GM18502 (cell line): Measurements from ENCODE around the gene COX7A1.

Source experiments
- ATAC-seq: cut with Tn5 transposase; IDR thresholded peaks from one replicate; pipeline ENCODE4 v1.9.1; 2021; ENCODE audit warnings: mild to moderate bottlenecking; ENCODE audit not compliant: unreplicated experiment, poor library complexity

COX7A1 gene

DNA sequence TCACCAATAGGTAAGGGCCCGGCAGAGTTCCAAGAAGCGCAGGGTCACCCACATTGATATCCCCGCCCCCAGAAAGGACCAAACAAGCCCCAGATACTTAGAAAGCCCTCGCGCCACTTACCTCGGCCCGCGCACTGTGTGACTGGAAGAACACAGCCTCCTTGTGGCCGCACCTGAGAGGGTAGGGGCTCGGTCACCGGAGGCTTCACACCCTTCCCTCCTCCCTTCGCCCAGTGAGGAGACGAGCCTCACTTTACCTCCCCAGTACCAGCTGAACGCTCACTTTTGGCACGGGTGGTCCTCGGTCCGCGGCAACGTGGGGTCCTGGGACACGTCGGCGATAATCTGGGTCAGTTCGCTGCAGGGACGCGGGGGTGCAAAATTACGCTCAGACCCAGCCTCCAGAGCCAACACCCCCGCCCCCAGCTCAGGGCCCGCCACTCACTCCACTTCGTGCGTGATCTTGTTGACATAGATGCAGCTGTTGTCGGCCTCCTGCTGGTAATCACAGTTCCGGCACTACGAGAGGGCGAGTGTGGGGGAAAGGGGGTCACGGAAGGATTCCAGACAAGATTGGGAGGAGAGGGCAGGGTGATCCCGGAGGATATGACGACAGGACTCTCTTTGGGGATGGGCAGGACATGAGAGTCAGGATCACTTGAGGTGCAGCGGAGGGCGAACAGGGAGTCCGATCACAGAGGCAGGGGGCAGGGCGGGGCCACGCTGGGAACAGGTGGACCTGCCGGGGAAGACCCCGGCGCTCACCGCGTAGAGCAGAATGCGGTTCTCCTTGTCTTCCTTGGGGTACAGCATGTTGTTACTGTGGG is 38.1 kb downstream of the COX7A1 start:
- no peak for ATAC-seq

DNA sequence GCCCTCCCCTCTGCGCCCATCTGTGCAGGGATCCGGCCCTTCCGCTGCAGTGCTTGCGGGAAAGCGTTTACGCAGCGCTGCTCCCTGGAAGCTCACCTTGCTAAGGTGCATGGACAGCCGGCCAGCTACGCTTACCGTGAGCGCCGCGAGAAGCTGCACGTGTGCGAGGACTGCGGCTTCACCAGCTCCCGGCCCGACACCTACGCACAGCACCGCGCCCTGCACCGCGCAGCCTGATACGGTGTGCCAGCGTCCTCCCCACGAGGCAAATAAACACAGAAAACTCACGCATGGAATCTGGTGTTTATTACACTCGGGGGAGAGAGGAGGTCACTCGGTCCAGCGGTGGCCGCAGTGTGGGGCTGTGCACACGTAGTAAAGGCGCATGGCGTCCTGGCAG is 38.8 kb downstream of the COX7A1 start:
- no peak for ATAC-seq

DNA sequence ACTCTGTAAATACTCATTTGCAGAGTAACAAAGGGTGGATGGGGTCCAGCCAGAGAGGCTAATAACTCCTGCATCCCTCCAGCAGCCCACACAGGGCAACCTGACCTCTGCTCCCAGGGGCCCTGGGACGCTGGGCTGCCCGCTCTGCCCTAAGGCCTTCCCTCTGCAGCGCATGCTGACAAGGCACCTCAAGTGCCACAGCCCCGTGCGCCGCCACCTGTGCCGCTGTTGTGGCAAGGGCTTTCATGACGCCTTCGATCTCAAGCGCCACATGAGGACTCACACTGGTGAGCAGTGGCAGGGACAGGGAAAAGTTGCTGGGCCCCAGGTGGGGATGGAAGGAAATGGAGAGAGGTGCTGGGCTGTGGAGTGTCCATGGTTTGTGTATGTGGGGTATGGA is 39.6 kb downstream of the COX7A1 start:
- no peak for ATAC-seq

- ATAC-seq: no peak
These were observed 41.1 kb downstream of the COX7A1 start for GRCh38 chr19:36111200-36111539.

DNA sequence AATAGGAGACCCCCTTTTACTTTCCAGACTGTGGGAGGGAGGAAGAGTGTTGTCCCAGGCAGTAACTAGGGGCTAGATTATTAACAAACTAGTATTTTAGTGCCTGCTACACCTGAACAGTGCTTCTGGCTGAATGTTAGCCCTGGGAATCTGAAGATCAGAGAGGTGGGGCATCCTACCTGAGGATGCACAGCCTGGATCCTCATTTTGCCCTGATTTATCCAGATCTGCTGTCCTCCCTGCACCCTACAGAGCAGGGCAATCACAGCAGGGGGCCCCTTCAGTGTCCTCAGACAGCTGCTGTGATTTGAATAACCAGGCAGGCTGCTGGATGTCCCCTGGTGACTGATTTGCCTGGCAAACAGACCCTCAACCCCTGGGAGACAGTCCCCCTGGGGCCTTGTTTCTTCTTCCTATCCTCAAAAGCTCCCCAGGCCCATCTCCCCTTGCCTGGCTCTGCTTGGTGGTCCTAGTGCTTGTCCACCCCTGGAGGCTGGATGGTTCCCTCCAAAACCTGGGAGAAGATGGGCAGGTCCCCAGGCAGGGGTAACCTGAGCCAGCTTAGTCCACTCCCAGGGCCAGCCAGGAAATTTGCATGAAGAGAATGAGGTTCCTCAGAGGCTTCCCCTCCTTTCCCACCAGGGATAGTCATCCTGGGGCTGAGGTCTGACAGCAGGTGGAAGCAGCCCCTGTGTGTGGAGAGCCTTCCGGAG is 41.6 kb downstream of the COX7A1 start, which contains the start of gene OVOL3:
TSS of gene OVOL3 (plus strand) at position 657 of the 713 bp plus-strand sequence. CDS start 60 bp downstream, outside the sequence.
- ATAC-seq: no peak

DNA sequence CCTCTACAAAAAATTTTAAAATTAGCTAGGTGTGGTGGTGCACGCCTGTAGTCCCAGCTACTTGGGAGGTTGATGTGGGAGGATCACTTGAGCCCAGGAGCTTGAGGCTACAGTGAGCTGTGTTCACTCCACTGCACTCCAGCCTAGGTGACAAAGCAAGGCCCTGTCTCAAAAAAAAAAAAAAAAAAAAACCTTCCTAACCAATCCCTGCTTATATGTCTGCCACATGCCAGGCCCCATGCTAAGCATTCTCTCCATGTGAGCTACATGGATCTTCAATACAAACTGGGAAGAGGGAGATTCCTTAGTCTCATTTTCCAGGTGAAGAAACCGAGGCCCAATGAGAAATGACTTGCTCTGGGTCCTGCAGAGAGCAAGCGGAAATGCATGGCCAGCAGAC is 43.6 kb downstream of the COX7A1 start:
- ATAC-seq: no peak

GRCh38 chr19:36106991-36107390 is 45.3 kb downstream of the COX7A1 start:
- no peak for ATAC-seq

DNA sequence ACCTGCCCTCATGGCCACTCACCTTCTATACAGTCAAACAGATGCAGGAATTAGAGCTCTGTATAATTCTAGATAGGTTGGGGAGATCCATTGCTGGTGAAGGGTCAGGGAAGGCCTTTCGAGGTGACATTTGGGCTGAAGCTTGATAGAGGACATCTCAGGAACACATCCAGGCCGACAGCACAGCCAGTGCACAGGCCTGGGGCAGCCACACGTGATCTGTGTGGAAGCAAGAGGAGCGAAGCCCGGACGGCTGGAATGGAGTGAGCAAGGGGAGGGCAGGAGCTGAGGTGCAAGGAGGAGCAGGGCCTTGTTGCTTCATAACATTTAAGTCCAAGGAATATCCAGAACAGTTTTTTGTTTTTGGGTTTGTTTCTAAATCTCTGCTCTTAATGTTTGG is 45.8 kb downstream of the COX7A1 start:
- no peak for ATAC-seq

DNA sequence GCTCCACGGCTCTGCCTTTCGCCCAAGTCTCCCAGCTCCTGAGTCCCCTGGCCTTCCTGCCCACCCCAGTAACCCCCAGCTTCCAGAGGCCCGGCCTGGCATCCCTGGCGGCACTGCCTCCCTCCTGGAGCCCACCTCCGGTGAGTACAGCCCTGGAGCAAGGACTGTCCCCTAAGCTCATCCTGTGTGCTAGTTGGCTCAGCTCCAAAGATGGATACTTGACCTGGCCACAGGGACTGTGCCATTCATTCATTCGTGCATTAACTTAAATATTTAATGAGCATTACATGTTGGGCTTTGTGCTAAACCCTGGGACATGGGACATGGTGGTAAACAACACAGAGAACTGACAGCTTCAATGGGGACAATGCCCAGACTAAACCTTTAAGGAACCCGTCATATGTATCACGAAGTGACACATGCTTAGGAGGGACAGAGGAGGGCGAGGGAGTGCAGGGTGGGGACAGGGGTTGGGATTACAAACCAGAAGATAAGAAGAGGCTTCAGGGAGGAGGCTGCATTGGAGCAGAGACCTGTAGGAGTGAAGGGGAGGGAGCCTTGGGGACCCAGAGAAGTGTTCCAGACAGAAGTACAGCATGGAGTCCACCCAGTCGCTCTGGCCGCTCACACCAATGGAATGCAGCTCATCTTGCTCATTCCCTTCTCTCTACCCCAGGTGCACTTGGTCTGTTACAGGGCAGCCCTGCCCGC is 48.2 kb downstream of the COX7A1 start:
- ATAC-seq: no peak

- ATAC-seq: no peak
These were observed 49.1 kb downstream of the COX7A1 start for GRCh38 chr19:36103040-36103626.

DNA sequence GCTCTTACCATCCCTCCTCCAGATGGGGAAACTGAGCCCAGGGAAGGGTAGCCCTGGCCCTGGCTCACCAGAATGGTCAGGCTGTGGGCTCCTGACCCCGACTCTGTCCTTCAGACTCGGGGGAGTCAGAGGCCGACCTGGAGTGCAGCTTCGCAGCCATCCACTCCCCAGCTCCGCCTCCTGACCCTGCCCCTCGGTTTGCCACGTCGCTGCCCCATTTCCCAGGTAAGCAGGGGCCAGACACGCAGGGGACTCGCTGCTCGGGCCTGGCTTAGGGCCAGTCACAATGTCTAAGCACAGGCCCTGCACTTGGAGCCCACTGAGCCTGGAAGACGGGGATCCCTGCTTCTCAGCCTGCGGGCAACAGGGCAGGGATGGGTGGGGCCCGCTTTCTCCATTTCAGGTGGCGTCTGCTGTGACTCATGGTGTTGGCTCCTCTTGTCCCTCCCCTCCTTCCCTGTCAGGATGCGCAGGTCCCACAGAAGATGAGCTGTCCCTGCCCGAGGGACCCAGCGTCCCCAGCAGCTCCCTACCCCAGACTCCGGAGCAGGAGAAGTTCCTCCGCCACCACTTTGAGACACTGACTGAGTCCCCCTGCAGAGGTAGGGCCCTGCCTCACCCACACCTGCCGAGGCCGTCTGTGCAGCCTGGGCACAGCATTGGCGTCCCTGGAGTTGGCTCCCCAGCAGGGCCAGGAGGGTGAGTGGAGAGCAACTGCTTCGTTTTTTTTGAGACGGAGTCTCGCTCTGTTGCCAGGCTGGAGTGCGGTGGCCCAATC is 50.5 kb downstream of the COX7A1 start:
- no peak for ATAC-seq
